CD14-positive monocyte (primary cell): Measurements from ENCODE around the gene RREB1. TPM values are rescaled to one million over a fixed set of nuclear protein-coding genes. Genes with fewer than 3 reads are reported as not detected.

Source experiments
- DNase-seq, 3 donors: peaks; one replicate each; pipeline ENCODE4 v3.0.0-alpha.2; 2011 to 2022
- H2AFZ ChIP-seq: 2 replicates; pipeline ENCODE4 v1.6.0; 2012; ENCODE audit warnings: mild to moderate bottlenecking, low read depth, low read length, inconsistent platforms; ENCODE audit not compliant: insufficient read depth, poor library complexity, severe bottlenecking
- H3K27ac ChIP-seq, 2 donors: 1 replicate in 1 of 2; 2 replicates in 1 of 2; pipeline ENCODE4 v1.5.1; 2012 to 2013; ENCODE audit warnings: low read length in 2 of 2, control low read depth in 1 of 2, inconsistent platforms in 1 of 2, low read depth in 1 of 2, mild to moderate bottlenecking in 1 of 2
- H3K27me3 ChIP-seq, 2 donors: one replicate each; pipeline versions ENCODE4 v1.6.0 to v1.6.1; 2011 to 2013; ENCODE audit warnings: low read length in 2 of 2; ENCODE audit not compliant: control insufficient read depth in 2 of 2, insufficient read depth in 2 of 2
- H3K36me3 ChIP-seq, 2 donors: replicated peaks in 1 of 2; 1 replicate in 1 of 2; 2 replicates in 1 of 2; pipeline versions ENCODE4 v1.5.1 to v1.6.1; 2012 to 2013; ENCODE audit warnings: low read length in 2 of 2, control low read depth in 1 of 2, inconsistent platforms in 1 of 2, mild to moderate bottlenecking in 1 of 2; ENCODE audit not compliant: insufficient read depth in 2 of 2, control insufficient read depth in 1 of 2
- H3K4me1 ChIP-seq, 2 donors: 1 replicate in 1 of 2; 2 replicates in 1 of 2; pipeline versions ENCODE4 v1.5.1 to v1.6.1; 2012 to 2013; ENCODE audit warnings: low read length in 2 of 2, control low read depth in 1 of 2, inconsistent platforms in 1 of 2, mild to moderate bottlenecking in 1 of 2, moderate library complexity in 1 of 2; ENCODE audit not compliant: insufficient read depth in 2 of 2, control insufficient read depth in 1 of 2
- H3K4me2 ChIP-seq: replicated peaks from 2 replicates; pipeline ENCODE3; 2012; ENCODE audit warnings: low read length, moderate library complexity, mild to moderate bottlenecking; ENCODE audit not compliant: poor library complexity, severe bottlenecking; ENCODE audit errors: extremely low read depth
- H3K4me3 ChIP-seq, 3 experiments: fragments of 200-600 bp in 1 of 3; sonication (generic) in 1 of 3; replicated peaks in 1 of 3; 1 replicate in 2 of 3; 2 replicates in 1 of 3; pipeline ENCODE4 v1.5.1; 2011 to 2013; ENCODE audit warnings: low read length in 3 of 3, mild to moderate bottlenecking in 3 of 3, control low read depth in 2 of 3, low read depth in 2 of 3, inconsistent platforms in 1 of 3, moderate library complexity in 1 of 3
- H3K79me2 ChIP-seq: 2 replicates; pipeline ENCODE4 v1.6.0; 2012; ENCODE audit warnings: mild to moderate bottlenecking, control low read depth, inconsistent platforms, low read length, moderate library complexity; ENCODE audit not compliant: insufficient read depth
- H3K9ac ChIP-seq: 2 replicates; pipeline ENCODE4 v1.6.0; 2017; ENCODE audit warnings: low read length, mild to moderate bottlenecking; ENCODE audit not compliant: insufficient read depth, poor library complexity, severe bottlenecking
- H3K9me3 ChIP-seq, 2 donors: replicated peaks in 1 of 2; 1 replicate in 1 of 2; 2 replicates in 1 of 2; pipeline versions ENCODE4 v1.5.1 to v1.6.1; 2012 to 2013; ENCODE audit warnings: low read length in 2 of 2, control low read depth in 1 of 2; ENCODE audit not compliant: control insufficient read depth in 1 of 2, insufficient read depth in 1 of 2
- H4K20me1 ChIP-seq: 2 replicates; pipeline ENCODE4 v1.6.0; 2012; ENCODE audit warnings: mild to moderate bottlenecking, low read length, control low read depth, moderate library complexity; ENCODE audit not compliant: insufficient read depth
- H3K27ac Mint-ChIP-seq, 7 donors: one replicate each; pipeline ENCODE4 v1.8.0; 2020; ENCODE audit warnings: mild to moderate bottlenecking in 7 of 7, mixed read lengths in 7 of 7, moderate library complexity in 6 of 7, inconsistent platforms in 2 of 7
- H3K27me3 Mint-ChIP-seq, 3 donors: one replicate each; pipeline ENCODE4 v1.8.0; 2021 to 2022; ENCODE audit warnings: low read depth in 3 of 3, mild to moderate bottlenecking in 3 of 3, mixed read lengths in 3 of 3, moderate library complexity in 3 of 3, inconsistent platforms in 1 of 3
- H3K36me3 Mint-ChIP-seq, 2 donors: one replicate each; pipeline ENCODE4 v1.8.0; 2020; ENCODE audit warnings: mixed read lengths in 2 of 2, inconsistent platforms in 1 of 2, mild to moderate bottlenecking in 1 of 2
- H3K4me1 Mint-ChIP-seq: one replicate; pipeline ENCODE4 v1.8.0; 2020; ENCODE audit warnings: mild to moderate bottlenecking, mixed read lengths
- H3K4me3 Mint-ChIP-seq, 2 donors: one replicate each; pipeline ENCODE4 v1.8.0; 2020; ENCODE audit warnings: mild to moderate bottlenecking in 2 of 2, mixed read lengths in 2 of 2, moderate library complexity in 1 of 2
- H3K9me3 Mint-ChIP-seq, 7 donors: one replicate each; pipeline ENCODE4 v1.8.0; 2020 to 2022; ENCODE audit warnings: mixed read lengths in 7 of 7, mild to moderate bottlenecking in 6 of 7, moderate library complexity in 6 of 7, inconsistent platforms in 2 of 7
- CTCF ChIP-seq: fragments of 200-600 bp; IDR thresholded peaks from one replicate; pipeline ENCODE4 v1.8.0; 2022; ENCODE audit warnings: antibody characterized with exemption, mild to moderate bottlenecking
- WGBS: methylation state at CpG from one replicate; pipeline ENCODE4 v1.1.5; 2013; ENCODE audit warnings: missing lambda C conversion rate; ENCODE audit not compliant: insufficient coverage; 5-methylcytosine and 5-hydroxymethylcytosine counted together
- intact Hi-C, 2 donors: fragments of 100-400 bp; cut with micrococcal nuclease; formaldehyde crosslinking; loops; one replicate each; pipeline versions ENCODE4 v1.15.0 to v1.15.1; 2023
- polyA plus RNA-seq, 3 donors: library from polyadenylated mRNA; depleted of rRNA in 1 of 3; unstranded in 2 of 3; stranded (reverse) in 1 of 3; fragments of 300-500 nt in 2 of 3; fragments of >200 nt in 1 of 3; fragmentation: Illumina TruSeq in 2 of 3; gene quantifications; 1 replicate in 2 of 3; 2 replicates in 1 of 3; pipeline ENCODE4 v1.2.3, GENCODE V29; 2012 to 2021

The RREB1 gene
- polyA plus RNA-seq, 3 donors = 2.1 to 15.3 (median 5.6) TPM

GRCh38 chr6:7110092-7110792 lies 2.5 kb downstream of the RREB1 start:
- Histone ChIP-seq H3K27ac (peak overlapping the region in 1 of 2 donors; percentile 98), H3K9ac (no peak overlapping the region), H2AFZ (no peak overlapping the region), H3K27me3 (no peaks in the 10 kb centered on the region), H3K4me2 (peak overlapping the region; percentile 80), H3K36me3 (no peaks in the 10 kb centered on the region), H3K9me3 (no peaks in the 10 kb centered on the region), H3K4me3 (peak overlapping the region; percentile 85 to 98 (median 93)), H4K20me1 (peaks cover 54% of the 10 kb centered on the region), H3K79me2 (peaks cover 82% of the 10 kb centered on the region), H3K4me1 (peaks cover 44 to 75% of the 10 kb centered on the region in 2 donors)
- H3K27me3 Mint-ChIP-seq = no peaks in the 10 kb centered on the region
- peaks cover 2 to 6% of the 10 kb centered on the region in 2 donors for H3K36me3 Mint-ChIP-seq
- intact Hi-C loops = no loop called here
- DNase-seq = no peak
- WGBS = no CpG with 5 or more reads among the region's 6 CpGs
- peak overlapping the region; percentile 85 to 93 for H3K4me3 Mint-ChIP-seq
- no peaks in the 10 kb centered on the region for H3K9me3 Mint-ChIP-seq
- H3K27ac Mint-ChIP-seq = peak overlapping the region; percentile 81 to 95 (median 88)
- no peak for TF ChIP-seq CTCF
- peaks cover 64% of the 10 kb centered on the region for H3K4me1 Mint-ChIP-seq

- no peak for DNase-seq
- H3K4me3 Mint-ChIP-seq = no peak overlapping the region
- no peaks in the 10 kb centered on the region for H3K27me3 Mint-ChIP-seq
- no peak overlapping the region for H3K9ac ChIP-seq
- H3K4me1 ChIP-seq = peaks cover 42 to 81% of the 10 kb centered on the region in 2 donors
- intact Hi-C loops = no loop called here
- peaks cover 64% of the 10 kb centered on the region for H4K20me1 ChIP-seq
- peaks cover 0 to 3% of the 10 kb centered on the region in 2 donors for H3K36me3 ChIP-seq
- peak overlapping the region in 1 of 3 experiments; percentile 93 for H3K4me3 ChIP-seq
- H3K9me3 ChIP-seq = no peaks in the 10 kb centered on the region
- WGBS = 92% methylated on average over 2 of the region's 4 CpGs
- H3K27ac ChIP-seq = peak overlapping the region in 1 of 2 donors; percentile 98
- H3K27ac Mint-ChIP-seq = no peak overlapping the region
- no peaks in the 10 kb centered on the region for H3K9me3 Mint-ChIP-seq
- no peak overlapping the region for H2AFZ ChIP-seq
- peaks cover 71% of the 10 kb centered on the region for H3K4me1 Mint-ChIP-seq
- no peaks in the 10 kb centered on the region for H3K27me3 ChIP-seq
- no peak overlapping the region for H3K4me2 ChIP-seq
- no peak for TF ChIP-seq CTCF
- peaks cover 2 to 8% of the 10 kb centered on the region in 2 donors for H3K36me3 Mint-ChIP-seq
- H3K79me2 ChIP-seq = peaks cover 92% of the 10 kb centered on the region
Observed at GRCh38 chr6:7111095-7111690, 3.4 kb downstream of the RREB1 start.
